Epithelial cell of esophagus (primary cell): Measurements from ENCODE around the gene PPM1M.

ENCODE experiments used
- DNase-seq: peaks from one replicate; pipeline ENCODE4 v3.0.0; 2010; ENCODE audit warnings: low read depth
- H3K4me3 ChIP-seq: 2 replicates; pipeline ENCODE4 v1.5.1; 2011; ENCODE audit warnings: mild to moderate bottlenecking, low read length, control low read depth
- TF ChIP-seq, protein P1 (sequence below): IDR thresholded peaks from 2 replicates; pipeline ENCODE4 v1.5.1; 2011; ENCODE audit warnings: low read depth, mild to moderate bottlenecking, low read length, control low read depth, inconsistent platforms; ENCODE audit not compliant: insufficient read depth; ENCODE audit errors: missing control alignments

Gene PPM1M

DNA sequence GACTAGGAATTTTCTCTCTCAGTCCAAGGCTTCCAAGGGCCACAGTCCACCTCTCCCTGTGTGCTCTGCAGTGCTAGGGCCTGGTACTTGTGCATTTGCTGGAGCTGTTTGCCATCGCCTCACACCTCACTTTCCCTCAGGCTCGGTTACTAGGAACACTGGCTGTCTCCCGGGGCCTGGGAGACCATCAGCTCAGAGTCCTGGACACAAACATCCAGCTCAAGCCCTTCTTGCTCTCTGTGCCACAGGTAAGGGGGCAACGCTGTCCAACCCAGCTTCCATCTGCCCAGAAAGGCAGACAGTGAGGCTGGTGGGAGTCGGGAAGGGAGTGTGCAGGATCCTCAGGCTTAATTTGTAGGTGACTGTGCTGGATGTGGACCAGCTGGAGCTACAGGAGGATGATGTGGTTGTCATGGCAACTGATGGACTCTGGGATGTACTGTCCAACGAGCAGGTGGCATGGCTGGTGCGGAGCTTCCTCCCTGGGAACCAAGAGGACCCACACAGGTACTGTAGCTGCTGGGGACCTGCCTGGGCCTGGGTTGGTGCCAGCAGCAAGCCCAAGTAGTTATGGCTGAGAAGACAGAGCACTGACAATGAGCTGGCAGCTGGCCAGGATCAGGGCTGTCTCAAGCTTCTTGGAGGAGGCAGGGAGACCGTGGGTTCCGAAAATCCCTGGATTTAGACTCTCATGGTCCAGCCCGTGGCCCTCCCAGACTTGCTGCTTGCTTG is 3.4 kb downstream of the PPM1M start:
- TF ChIP-seq, protein P1, sequence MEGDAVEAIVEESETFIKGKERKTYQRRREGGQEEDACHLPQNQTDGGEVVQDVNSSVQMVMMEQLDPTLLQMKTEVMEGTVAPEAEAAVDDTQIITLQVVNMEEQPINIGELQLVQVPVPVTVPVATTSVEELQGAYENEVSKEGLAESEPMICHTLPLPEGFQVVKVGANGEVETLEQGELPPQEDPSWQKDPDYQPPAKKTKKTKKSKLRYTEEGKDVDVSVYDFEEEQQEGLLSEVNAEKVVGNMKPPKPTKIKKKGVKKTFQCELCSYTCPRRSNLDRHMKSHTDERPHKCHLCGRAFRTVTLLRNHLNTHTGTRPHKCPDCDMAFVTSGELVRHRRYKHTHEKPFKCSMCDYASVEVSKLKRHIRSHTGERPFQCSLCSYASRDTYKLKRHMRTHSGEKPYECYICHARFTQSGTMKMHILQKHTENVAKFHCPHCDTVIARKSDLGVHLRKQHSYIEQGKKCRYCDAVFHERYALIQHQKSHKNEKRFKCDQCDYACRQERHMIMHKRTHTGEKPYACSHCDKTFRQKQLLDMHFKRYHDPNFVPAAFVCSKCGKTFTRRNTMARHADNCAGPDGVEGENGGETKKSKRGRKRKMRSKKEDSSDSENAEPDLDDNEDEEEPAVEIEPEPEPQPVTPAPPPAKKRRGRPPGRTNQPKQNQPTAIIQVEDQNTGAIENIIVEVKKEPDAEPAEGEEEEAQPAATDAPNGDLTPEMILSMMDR, result no peak
- no peak for DNase-seq
- no peak overlapping the region for H3K4me3 ChIP-seq

DNA sequence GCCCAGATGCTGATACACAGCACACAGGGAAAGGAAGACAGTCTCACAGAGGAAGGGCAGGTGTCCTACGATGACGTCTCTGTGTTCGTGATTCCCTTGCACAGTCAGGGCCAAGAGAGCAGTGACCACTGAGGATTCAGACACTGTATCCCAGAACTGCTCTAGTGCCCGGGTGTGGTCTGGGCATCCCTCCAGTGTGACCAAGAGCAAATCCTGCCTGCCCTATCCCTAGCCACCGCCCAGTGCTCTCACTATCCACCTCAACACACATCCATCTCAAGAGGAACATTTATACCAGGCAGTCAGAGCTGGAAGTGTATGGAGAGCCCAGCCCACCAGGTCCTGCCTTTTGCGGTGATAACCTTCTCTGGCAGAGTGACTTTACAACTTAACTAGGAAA is 4.1 kb downstream of the PPM1M start:
- TF ChIP-seq, protein P1, result no peak
- no peak for DNase-seq
- no peak overlapping the region for H3K4me3 ChIP-seq

DNA sequence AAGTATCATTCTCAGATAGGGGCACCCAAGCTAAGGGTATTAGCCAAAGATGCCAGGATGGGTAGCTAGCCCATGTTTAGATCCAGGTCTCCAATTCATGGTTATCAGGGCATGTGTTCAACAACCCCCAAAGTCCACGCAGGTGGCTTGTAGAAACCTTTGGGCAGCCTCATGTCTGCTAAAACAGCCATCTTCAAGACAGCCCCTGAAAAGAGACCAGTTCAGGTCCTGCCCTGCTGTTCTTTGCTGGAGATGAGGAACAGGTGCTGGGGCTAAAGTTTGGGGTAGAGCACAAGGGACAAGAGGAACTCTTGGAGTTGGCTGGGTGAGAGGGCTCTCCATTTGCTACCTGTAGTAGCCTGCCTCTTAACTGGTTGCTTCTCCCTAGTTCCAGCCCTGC is 4.6 kb downstream of the PPM1M start:
- TF ChIP-seq, protein P1, result no peak
- no peak for DNase-seq
- H3K4me3 ChIP-seq, result no peak overlapping the region

DNA sequence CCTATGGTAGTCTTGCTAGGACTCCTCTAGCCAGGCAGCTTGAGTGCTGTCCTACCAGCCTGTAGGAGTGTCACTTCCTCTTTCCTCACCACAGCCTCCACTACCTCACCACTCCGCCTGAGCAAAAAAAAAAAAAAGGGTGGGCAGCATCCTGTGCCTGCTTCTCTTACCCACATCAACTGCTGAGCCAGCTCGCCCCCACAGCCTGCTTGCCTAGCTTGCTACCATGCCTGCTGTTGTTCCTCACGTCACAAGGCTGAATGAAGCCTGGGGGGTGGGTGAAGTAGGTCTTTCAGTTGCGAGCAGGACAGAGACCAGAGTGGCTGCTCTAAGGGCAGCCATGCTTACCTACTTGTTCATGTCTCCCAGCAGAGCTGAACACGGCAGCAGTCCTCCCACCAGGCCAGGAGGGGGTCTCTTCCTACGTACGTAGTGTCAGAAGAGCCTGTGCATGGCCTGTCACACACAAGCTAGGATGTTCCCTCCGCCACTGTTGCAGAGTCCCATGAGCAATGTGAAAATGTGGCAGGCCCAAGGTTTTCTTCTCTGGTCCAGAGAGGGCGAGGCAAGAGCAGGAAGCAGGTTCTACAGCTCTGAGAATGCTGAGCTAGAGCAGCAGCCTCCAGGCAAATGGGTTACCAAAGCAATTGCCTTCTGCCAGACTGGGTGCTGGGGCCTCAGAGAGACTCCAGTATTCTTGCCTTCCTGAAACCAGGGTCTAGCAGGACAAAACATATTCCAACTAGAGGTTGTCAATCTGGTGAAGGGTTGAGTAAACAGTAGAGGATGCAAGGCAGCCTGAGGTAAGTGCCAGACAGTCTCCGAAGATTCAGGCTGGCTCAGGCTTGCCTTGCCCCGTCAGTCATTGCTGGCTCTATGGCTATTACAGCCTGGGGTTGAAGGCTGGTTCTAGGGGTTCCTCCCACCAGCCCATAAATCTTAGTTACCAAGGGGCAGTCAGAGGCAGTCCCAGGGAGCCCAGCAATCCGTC is 8.1 kb downstream of the PPM1M start:
- TF ChIP-seq, protein P1, result no peak
- DNase-seq, result peak; percentile 87
- H3K4me3 ChIP-seq, result no peak overlapping the region

DNA sequence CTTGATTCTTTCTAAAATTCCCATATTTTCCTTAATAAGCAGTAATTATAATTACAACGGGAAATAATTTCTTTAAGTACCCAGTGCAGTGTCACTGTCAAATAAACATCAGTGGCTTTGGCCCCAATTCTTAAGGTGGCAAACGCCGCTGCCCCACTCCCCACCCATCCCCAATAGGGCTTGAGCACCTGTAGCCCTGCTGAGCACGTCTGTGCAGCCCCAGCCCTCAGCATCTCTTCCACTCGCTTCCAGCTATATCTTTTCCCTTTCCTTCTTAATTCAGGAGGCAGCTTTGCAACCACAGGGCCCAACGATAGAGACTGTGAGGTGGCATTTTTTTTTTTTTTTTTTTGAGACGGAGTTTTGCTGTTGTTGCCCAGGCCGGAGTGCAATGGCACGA is 9.0 kb downstream of the PPM1M start:
- H3K4me3 ChIP-seq, result no peak overlapping the region
- no peak for DNase-seq
- TF ChIP-seq, protein P1, result no peak

DNA sequence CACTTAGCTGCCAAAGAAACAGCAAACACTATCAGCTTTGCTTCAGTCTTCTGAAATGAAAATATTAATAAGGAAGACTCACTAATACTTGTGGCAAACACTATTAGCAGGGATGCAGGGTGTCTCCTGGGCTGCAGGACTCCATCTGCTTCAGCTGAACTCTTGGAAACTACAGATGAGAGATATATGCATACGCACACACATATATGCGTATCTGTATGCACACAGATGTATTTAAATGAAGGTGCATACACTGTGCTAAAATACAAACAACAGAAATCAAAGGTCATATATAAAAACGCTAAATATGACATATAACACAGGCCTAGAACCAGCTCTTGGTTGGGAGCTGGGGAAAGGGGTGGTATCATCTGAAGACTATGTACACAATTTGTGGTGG is 10.6 kb downstream of the PPM1M start:
- DNase-seq, result no peak
- H3K4me3 ChIP-seq, result no peak overlapping the region
- TF ChIP-seq, protein P1, result no peak
